Central memory CD4-positive, alpha-beta T cell (primary cell): ENCODE measurements around the gene B4GALT4.
"Not testable (repeated sequence)": the region's sequence is repeated elsewhere in the genome, so short reads cannot be mapped to it uniquely, and the experiment has no call there.

Source experiments
- DNase-seq: peaks from one replicate; pipeline ENCODE4 v3.0.0; 2022
- total RNA-seq, 3 experiments: gene quantifications; one replicate each; lab custom pipeline; 2026; lab: John Stamatoyannopoulos, UW

The B4GALT4 gene
- 19.3 to 26.8 (median 20.3) reads per million in 3 experiments for total RNA-seq

DNA sequence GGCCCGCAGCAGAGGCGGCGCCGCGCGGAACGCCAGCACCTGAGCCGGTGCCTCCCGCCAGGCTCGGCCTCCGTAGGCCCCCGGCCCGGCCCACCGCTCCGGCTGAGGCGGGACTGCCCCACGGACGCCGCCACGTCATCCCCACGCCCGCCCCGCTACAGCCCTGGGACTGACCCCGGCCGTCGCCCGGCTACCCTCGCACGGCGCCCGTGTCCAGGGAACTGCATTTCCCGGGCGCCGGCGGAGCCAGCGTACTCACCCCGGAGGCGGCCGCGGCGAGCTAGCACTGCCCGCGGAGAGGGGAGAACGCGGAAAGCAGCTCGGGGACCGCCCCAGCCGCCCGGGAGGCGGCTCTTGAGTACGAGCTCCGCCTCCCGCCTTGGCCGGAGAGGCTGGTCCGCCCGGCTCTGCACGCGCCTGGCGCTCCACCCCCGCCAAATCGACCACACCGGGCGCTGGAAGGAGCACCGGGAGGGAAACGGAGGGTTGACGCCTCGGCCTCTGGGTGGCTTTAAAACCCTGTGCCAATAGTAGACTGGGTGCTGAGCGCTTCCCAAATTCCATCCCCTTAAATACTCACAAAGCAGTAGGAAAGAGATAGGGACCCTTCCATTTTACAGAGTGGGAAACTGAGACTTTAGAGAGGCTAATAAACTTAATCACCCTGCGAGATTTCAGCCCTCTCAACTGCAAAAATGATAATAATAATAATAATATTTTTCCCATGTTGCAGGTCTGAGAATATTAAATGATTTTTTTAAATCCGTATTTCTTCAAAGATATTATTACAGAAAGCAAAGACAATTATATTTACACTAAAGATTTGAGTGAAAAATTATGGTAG lies at the start of gene B4GALT4:
TSS of gene B4GALT4 (minus strand) at position 288 of the 844 bp plus-strand sequence. CDS start 10,779 bp downstream, outside the sequence.
- DNase-seq = peak; percentile 58

DNA sequence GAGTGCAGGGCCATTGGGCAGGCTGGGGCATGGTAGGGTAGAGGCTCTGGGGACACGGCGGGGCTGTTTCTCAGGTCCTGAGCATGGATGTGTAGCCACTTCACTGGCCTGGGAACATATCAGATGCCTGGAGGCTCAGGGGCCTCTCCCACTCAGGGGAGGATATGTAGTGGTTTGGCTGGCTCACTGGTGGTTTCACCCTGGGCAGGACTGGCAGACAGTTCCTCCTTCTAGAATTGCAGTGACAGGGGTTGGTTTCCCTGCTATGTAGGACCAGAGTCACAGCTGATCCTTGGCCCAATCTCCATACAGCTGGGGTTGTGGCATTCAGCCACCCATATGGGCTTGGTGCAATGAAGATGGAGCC lies 48.7 kb upstream of the B4GALT4 start:
- no peak for DNase-seq

GRCh38 chr3:119288669-119289403 lies 48.2 kb upstream of the B4GALT4 start:
- no peak for DNase-seq

DNA sequence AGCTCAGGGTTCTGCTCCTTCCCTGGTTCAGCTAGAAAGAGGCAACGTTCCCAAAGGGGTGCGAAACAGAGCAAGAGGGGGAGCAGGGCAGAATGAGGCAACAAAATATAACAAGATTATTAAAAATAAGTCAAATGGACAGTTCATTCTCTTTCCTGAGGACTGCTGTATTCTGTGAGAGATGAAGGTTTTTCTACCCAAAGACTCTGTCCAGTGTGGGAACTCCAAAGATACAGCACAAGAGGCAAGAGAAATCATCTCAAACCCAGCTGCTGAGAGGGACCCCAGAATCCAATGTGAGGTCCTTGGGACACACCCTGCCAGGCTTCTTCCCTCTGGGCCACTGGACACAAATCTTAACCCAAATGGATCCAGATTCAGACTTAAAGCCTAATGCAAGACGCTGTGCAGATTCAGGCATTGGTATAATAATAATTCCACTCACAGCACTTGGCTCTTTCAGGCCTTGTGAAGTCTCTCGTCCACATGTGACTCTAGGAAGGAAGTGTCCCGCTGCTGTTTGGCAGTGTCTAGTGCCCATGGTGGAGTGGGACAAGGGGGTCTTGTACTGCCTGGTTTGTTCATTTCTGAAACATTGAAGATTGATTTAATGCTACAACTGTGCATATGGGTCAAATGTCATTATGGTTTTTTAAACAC lies 39.0 kb upstream of the B4GALT4 start:
- DNase-seq = no peak

DNA sequence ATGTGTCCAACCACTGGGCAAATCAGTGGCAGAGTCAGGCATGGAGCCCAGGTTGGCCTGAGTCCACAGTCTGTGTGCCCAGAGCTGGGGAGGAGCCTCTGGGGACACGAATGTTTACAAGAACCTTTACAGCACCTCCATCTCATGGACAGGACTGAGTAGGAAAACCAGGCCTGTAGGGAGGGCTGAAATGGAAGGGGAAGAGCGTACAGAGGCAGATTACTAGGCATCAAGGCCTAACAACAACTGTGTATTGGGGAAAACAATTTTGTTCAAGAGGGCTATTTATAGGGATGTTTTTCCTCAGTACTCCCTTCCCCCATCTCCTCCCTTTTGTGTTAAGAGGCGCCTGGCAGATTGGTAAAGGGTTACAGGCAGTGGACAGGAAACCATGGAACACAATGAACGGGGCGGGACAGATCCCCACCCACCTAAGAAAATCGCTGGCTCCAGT lies 38.5 kb upstream of the B4GALT4 start:
- no peak for DNase-seq

DNA sequence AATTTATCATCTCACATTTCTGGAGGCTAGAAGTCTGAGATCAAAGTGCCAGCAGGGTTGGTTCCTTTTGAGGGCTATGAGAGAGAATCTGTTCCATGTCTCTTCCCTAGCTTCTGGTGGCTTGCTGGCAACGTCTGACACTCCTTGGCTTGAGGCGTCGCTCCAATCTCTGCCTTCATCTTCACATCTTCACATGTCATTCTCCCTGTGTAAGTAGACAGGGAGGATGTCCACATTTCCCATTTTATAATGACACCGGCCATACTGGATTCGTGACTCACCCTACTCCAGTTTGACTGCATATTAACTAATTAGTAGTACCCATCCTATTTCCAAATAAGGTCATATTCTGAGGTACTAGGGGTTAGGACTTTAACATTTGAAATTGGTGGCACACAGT lies 36.0 kb upstream of the B4GALT4 start:
- DNase-seq = no peak

DNA sequence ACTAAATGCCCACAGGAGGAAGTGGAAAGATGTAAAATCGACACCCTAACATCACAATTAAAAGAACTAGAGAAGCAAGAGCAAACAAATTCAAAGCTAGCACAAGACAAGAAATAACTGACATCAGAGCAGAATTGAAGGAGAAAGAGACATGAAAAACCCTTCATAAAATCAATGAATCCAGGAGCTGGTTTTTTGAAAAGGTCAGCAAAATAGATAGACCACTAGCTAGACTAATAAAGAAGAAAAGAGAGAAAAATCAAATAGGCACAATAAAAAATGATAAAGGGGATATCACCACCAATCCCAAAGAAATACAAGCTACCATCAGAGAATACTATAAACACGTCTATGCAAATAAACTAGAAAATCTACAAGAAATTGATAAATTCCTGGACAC lies 29.5 kb upstream of the B4GALT4 start:
- not testable (repeated sequence) for DNase-seq

- no peak for DNase-seq
These were observed 20.4 kb upstream of the B4GALT4 start for GRCh38 chr3:119261055-119261454.

DNA sequence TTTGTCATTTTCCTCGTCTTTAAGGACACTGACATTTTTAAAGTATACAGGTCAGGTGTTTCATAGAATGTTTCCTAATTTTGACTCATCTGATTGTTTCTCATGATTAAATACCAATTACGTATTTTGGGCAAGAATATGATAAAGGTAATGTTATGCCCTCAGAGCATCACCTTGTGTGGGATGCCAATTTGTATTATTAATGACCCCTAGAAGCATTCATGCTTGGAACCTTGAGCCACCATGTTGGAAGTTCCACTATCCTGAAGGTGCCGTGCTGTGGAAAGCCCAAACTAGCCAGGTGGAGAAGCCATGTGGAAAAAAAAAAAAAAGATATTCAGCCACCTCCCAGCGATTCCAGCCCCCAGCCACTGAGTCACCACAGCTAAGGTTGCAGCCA lies 19.1 kb upstream of the B4GALT4 start:
- no peak for DNase-seq

- no peak for DNase-seq
These were observed 18.2 kb upstream of the B4GALT4 start for GRCh38 chr3:119258915-119259314.

DNA sequence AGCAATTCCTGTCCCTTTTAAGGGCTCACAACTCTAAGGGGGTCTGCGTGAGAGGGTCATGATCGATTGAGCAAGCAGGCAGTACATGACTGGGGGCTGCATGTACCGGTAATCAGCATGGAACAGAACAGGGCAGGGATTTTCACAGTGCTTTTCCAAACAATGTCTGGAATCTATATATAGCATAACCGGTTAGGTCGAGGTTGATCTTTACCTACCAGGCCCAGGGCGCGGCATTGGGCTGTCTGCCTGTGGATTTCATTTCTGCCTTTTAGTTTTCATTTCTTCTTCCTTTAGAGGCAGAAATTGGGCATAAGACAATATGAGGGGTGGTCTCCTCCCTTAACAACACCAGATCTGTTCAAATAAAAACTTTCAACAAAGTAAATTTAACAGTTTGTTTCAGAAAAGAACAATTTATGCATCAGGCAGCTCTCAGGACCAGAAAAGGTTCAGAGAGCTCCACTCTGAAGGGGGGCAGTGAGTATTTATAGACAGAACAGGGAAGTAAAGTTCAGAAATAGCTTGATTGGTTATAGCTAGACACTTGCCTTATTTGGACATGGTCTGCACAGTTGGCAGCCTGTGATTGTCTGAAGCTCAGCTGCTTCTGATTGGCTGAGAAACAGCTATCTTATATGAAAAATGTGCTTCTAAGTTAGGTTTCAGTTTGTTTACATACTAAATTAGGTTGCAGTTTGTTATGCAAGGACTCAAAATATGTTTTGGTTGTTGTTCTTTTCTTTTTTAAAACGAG lies 17.2 kb upstream of the B4GALT4 start:
- no peak for DNase-seq

GRCh38 chr3:119257111-119257510 lies 16.4 kb upstream of the B4GALT4 start:
- DNase-seq = no peak

GRCh38 chr3:119255214-119255613 lies 14.5 kb upstream of the B4GALT4 start:
- no peak for DNase-seq

- no peak for DNase-seq
These were observed 5.1 kb upstream of the B4GALT4 start for GRCh38 chr3:119245778-119246177.

DNA sequence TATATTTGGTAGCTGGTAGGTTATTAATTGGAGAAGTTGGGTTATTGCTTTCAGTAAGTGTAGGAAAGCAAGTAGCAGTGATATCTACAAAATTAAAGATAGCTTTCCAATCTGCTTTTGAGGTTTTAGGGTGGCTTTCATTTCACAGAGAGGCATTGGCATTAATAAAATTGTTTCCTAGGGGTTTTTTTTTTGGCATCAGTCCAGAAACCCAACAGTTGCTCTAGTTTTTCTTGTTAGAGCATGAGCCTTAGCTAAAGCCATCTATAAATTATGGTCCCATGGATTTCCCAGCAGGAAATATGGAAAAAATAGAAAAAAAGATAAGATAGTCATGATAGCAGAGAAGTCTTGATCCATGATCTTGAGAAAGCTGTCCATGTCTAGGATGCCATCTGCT lies 3.0 kb upstream of the B4GALT4 start:
- DNase-seq = no peak

DNA sequence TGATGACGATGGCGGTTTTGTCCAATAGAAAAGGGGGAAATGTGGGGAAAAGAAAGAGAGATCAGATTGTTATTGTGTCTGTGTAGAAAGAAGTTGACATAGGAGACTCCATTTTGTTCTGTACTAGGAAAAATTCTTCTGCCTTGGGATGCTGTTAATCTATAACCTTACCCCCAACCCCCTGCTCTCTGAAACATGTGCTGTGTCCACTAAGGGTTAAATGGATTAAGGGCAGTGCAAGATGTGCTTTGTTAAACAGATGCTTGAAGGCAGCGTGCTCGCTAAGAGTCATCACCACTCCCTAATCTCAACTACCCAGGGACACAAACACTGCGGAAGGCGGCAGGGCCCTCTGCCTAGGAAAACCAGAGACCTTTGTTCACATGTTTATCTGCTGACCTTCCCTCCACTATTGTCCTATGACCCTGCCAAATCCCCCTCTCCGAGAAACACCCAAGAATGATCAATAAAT lies 2.4 kb upstream of the B4GALT4 start:
- not testable (repeated sequence) for DNase-seq

- DNase-seq = not testable (repeated sequence)
These were observed 1.8 kb upstream of the B4GALT4 start for GRCh38 chr3:119242387-119243057.

GRCh38 chr3:119240101-119240590 lies 532 bp downstream of the B4GALT4 start:
- DNase-seq = no peak

DNA sequence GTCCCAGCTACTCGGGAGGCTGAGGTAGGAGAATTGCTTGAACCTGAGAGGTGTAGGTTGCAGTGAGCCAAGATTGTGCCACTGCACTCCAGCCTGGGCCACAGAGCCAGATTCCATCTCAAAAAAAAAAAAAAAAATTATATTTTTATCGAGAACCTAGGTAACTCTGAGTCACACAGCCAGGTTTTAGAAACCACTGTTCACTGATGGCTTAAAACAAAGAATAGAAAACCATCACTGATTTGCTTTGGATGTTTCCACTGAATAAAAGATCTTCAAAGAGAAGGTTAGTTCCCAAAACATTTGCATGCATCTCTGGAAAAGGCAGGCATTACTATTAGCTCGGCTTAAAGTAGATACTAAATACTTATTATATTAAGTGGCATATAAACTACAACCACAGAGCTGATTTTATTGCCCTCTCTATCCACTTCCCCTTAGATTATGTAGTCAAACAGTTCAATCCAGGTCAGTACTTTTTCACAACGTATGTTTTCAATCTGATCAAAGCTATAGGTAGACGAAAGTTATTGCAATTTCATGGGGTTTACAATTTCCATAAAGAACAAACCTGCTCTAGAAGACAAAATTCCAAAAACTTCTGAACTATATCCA lies 1.4 kb downstream of the B4GALT4 start:
- DNase-seq = no peak

DNA sequence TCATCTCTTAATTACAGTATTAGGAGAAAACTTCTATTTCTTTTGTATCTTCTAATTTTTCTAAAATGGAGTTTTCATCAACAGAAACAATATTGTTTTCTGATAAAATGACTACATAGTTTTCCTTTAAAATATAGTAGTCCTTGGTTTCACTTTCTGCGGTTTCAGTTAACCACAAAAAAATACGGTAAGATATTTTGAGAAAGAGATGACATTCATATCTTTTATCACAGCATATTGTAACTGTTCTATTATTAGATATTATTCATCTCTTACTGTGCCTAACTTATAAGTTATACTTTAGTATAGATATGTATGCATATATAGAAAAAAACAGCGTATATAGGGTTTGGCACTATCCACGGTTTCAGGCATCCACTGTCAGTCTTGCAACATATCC lies 2.3 kb downstream of the B4GALT4 start:
- no peak for DNase-seq

DNA sequence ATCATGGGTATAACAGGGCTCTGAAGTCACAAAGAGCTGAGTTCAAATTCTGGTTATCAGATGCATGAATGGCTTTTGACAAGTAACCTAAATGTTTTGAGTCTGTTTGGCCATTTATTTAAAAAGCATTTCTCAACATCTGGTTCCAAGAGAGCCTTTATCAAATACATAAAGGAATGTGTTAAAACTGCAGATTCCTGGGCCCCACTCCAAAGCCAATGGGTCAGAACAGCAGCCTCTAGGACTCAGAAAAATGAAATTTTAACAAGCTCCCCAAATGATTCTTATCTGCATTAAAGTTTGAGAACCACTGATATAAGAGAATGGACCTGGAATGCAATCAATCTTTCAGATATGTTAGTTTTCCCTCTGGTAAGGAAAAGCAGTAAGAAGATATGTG lies 3.4 kb downstream of the B4GALT4 start:
- no peak for DNase-seq
